LNCaP clone FGC (cell line): Measurements from ENCODE around the gene CELSR1.
A peak's percentile ranks its signal among the peaks of the same experiment; 100 is the strongest.

Source experiments
- DNase-seq: peaks from one replicate; pipeline ENCODE4 v3.0.0-alpha.2; 2011; ENCODE audit warnings: low read depth
- H3K4me3 ChIP-seq: 2 replicates; pipeline ENCODE4 v1.5.1; 2011; ENCODE audit warnings: mild to moderate bottlenecking, low read depth, low read length, control low read depth
- CTCF ChIP-seq: IDR thresholded peaks from 2 replicates; pipeline ENCODE4 v1.5.1; 2012; ENCODE audit warnings: mild to moderate bottlenecking; ENCODE audit not compliant: control insufficient read depth, insufficient read depth; ENCODE audit errors: extremely low read depth

The CELSR1 gene

GRCh38 chr22:46569055-46569847, 31.8 kb upstream of the CELSR1 start:
- DNase-seq = no peak
- no peak overlapping the region for H3K4me3 ChIP-seq
- TF ChIP-seq CTCF = no peak

- no peak for TF ChIP-seq CTCF
- H3K4me3 ChIP-seq = no peak overlapping the region
- DNase-seq = no peak
Measured at GRCh38 chr22:46568102-46568809, 30.8 kb upstream of the CELSR1 start.

GRCh38 chr22:46567471-46567870, 30.1 kb upstream of the CELSR1 start:
- H3K4me3 ChIP-seq = no peak overlapping the region
- no peak for TF ChIP-seq CTCF
- no peak for DNase-seq

GRCh38 chr22:46564084-46564714, 26.8 kb upstream of the CELSR1 start:
- no peak for TF ChIP-seq CTCF
- no peak overlapping the region for H3K4me3 ChIP-seq
- DNase-seq = no peak

GRCh38 chr22:46563381-46564083, 26.1 kb upstream of the CELSR1 start:
- no peak overlapping the region for H3K4me3 ChIP-seq
- no peak for DNase-seq
- peak; percentile 87 for TF ChIP-seq CTCF

- no peak for TF ChIP-seq CTCF
- peak; percentile 87 for DNase-seq
- H3K4me3 ChIP-seq = peak overlapping the region; percentile 68
Measured at GRCh38 chr22:46561435-46561905, 24.1 kb upstream of the CELSR1 start.
